HG03520 (cell line): ENCODE measurements around the gene RPA3.

Experiments used
- ATAC-seq: cut with Tn5 transposase; IDR thresholded peaks from one replicate; pipeline ENCODE4 v1.9.1; 2021; ENCODE audit warnings: mild to moderate bottlenecking, moderate library complexity; ENCODE audit not compliant: unreplicated experiment

Gene RPA3

DNA sequence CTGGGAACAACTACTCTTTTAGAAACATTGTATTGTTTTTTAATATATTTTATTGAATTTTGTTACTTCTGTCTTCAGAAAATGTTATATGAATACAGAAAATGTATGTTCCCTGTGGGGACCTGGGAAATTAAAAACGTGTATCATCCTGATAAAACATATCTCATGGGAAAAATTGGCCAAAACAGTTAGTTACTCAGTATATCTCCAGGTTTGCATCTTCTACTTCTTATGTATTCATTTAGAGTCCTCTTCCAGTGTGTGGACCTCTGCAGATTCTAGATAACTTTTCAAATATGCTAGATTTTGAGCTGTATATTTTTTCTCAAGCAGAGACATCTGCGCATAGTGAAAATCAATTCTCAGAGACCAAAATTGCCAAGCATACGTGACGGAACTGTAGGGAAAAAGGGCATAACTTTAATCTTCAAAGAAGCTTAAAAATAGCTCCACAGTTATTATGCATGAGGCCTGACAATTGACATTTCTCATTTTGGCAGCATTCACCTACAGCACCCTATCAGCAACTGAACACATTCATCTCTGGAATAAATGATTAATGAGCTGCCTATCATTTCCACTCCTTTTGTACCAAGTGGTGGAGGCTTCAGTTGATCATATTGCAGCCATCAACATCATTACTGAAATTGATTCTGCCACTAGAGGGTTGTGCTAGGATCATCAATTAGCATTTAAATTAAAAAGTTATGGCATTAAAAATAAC is 104.2 kb downstream of the RPA3 start:
- ATAC-seq: no peak

DNA sequence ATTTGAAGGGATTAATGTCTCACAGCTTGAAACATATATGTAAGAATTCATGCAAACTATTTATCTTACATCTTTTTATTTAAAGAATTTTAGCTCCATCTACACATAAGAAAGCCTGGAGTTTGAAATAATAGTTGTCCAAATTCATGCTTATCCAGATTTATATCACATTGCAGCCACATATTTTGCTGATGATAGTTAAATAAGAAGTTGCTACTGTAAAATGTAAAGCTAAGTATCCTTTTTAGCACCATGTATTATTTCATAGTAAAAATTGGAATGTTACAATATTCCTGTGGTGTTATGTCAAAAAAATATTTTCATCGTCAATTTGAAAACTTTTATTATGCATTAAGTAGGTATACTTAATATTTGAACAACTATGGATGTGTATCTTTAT is 105.2 kb downstream of the RPA3 start:
- no peak for ATAC-seq

DNA sequence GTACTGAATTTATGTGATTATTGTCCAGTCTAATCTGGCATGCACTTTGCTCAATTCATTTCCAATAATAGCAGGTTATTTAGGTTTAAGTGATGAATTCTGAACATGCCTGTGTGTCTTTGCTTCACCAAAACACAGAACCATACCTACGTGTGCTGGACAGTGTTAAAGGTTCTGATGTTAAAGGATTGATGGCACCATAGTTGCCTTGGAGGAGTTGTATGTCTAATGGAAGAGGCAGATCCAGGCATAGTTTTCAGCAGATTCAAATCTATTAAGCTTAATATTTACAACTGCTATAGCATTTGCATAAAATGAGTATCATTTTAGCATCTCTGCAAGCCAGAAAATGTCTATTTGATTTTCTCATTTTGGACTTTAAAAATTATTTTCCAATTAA is 105.9 kb downstream of the RPA3 start:
- ATAC-seq: no peak

DNA sequence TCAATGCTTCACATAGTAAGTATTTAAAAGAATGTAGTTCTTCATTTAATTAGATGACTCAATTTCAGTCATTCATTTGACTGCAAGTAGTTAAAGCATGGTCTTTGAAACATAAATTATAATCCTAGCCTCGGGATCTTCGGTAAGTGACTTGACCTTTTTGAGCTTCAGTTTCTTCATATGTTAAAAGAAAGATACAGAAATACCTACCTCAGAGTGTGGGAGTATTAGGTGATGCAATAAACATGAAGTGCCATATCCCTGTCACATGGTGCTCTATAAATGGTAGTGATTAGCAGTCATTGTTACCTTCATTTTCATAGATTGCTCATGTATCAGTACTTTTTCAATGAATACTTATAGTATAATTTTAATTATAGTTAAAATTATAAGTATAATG is 109.1 kb downstream of the RPA3 start:
- no peak for ATAC-seq

DNA sequence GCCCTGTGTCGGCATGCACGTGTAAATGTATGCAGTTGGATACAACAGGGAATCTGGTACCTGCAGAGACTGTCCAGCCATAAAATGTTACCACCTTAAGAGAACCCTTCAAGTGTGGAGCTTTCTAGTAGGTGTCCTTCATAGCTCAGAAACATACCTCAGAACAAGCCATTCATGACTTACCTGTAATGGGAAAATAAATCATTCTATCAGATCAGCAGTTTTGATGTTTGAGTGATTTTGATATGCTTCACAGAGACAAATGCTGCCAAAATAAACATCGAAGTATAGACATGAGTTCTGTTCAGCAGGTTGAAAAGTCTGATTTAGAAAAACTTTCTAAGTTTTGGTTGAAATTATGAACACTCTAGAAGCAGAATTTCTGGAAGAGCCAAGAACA is 111.4 kb downstream of the RPA3 start:
- ATAC-seq: no peak

DNA sequence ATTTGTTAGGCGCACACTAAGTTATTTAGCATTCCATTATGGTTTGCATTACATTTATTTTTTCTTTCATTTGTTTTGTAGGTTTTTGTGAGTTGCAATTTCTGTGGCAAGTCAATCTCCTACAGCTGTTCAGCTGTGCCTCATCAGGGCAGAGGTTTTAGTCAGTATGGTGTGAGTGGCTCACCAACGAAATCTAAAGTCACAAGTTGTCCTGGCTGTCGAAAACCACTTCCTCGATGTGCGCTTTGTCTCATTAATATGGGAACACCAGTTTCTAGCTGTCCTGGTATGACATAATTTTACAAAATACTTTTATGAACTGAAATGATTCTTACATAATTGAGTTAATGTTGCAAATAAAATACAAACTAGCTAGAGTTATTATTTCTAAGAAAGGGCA is 122.2 kb downstream of the RPA3 start:
- no peak for ATAC-seq

DNA sequence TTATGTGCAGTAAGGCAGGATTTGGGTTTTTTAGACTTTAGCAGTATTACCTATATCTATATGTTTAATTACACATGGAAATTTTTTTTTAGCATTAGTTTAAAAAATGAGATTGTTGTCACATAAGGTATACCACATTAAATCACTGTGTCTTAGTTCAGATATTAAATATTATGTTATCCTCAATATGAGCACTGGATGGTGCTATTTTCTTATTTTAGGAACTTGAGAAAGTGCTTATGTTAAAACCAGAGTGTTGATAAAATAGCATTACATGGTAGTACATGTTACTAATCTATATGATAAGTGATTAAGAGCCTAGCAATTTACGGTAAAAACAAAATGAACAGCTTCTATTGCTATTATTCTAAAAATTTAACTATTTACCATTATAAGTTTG is 123.0 kb downstream of the RPA3 start:
- no peak for ATAC-seq
